ENCODE measurements around the gene SPNS2. TPM values are rescaled to one million over a fixed set of nuclear protein-coding genes. Genes with fewer than 3 reads are reported as not detected.

SPNS2 gene
- polyA plus RNA-seq, 1 donor (not counting 4 experiments of a cell fraction or from before 2014, with no cell fraction given), result 0.10 TPM

GRCh38 chr17:4549781-4550533 lies 51.3 kb downstream of the SPNS2 start:
- no peak overlapping the region for H3K27ac ChIP-seq (ENCODE audit: control insufficient read depth, insufficient read depth, low read length)
- H2AFZ ChIP-seq (ENCODE audit: control insufficient read depth, low read length), result no peak overlapping the region
- H3K9me3 ChIP-seq (ENCODE audit: control insufficient read depth, low read depth, low read length), result no peaks in the 10 kb centered on the region
- peaks cover 7% of the 10 kb centered on the region for H4K20me1 ChIP-seq (ENCODE audit: control insufficient read depth, extremely low read depth, insufficient read depth, low read length)
- DNase-seq (ENCODE audit: low read depth, low spot score), result no peak
- no peaks in the 10 kb centered on the region for H3K27me3 ChIP-seq (ENCODE audit: control insufficient read depth, extremely low read depth, insufficient read depth, low read length)
- H3K4me3 ChIP-seq (ENCODE audit: control insufficient read depth in 2 of 3, extremely low read depth in 1 of 3, insufficient read depth in 2 of 3, low read depth in 1 of 3, low read length in 3 of 3), result no peak overlapping the region
- dilution Hi-C loops (cut with MboI; ENCODE audit: extremely low pct_ligation_motif_present, low sequenced_read_pairs), result no loop called here
- no peak overlapping the region for H3K9ac ChIP-seq (ENCODE audit: control insufficient read depth, extremely low read depth, insufficient read depth, low read length)
- peaks cover 29% of the 10 kb centered on the region for H3K79me2 ChIP-seq (ENCODE audit: control insufficient read depth, insufficient read depth, low read length)
- H3K9me1 ChIP-seq (ENCODE audit: control insufficient read depth, extremely low read depth, insufficient read depth, low read length), result no peaks in the 10 kb centered on the region
- H3K4me1 ChIP-seq (ENCODE audit: control insufficient read depth, extremely low read depth, insufficient read depth, low read length), result peaks cover 12% of the 10 kb centered on the region
- H3K4me2 ChIP-seq (ENCODE audit: control insufficient read depth, extremely low read depth, insufficient read depth, low read depth, low read length), result no peak overlapping the region
- peaks cover 58 to 60% of the 10 kb centered on the region in 2 experiments for H3K36me3 ChIP-seq (ENCODE audit: control insufficient read depth in 2 of 2, extremely low read depth in 1 of 2, insufficient read depth in 2 of 2, low read length in 2 of 2)
- FAIRE-seq, result no peak
- no peak for TF ChIP-seq EZH2 (IDR thresholded peaks at IDR 0.05; ENCODE audit: low read length)
- no peak for TF ChIP-seq CTCF (optimal IDR thresholded peaks at IDR 0.05 in 1 of 3, IDR thresholded peaks at IDR 0.05 in 1 of 3, conservative IDR thresholded peaks at IDR 0.05 in 1 of 3; ENCODE audit: extremely low read depth in 1 of 3, insufficient read depth in 2 of 3, low read length in 3 of 3)

GRCh38 chr17:4550534-4551039 lies 51.9 kb downstream of the SPNS2 start:
- Histone ChIP-seq H3K9me1 (ENCODE audit: control insufficient read depth, extremely low read depth, insufficient read depth, low read length) (no peaks in the 10 kb centered on the region), H3K9me3 (ENCODE audit: control insufficient read depth, low read depth, low read length) (no peaks in the 10 kb centered on the region), H3K79me2 (ENCODE audit: control insufficient read depth, insufficient read depth, low read length) (peaks cover 32% of the 10 kb centered on the region), H2AFZ (ENCODE audit: control insufficient read depth, low read length) (no peak overlapping the region), H3K4me2 (ENCODE audit: control insufficient read depth, extremely low read depth, insufficient read depth, low read depth, low read length) (no peak overlapping the region), H3K9ac (ENCODE audit: control insufficient read depth, extremely low read depth, insufficient read depth, low read length) (no peak overlapping the region), H3K27me3 (ENCODE audit: control insufficient read depth, extremely low read depth, insufficient read depth, low read length) (no peaks in the 10 kb centered on the region), H3K36me3 (ENCODE audit: control insufficient read depth in 2 of 2, extremely low read depth in 1 of 2, insufficient read depth in 2 of 2, low read length in 2 of 2) (peaks cover 54 to 57% of the 10 kb centered on the region in 2 experiments), H3K27ac (ENCODE audit: control insufficient read depth, insufficient read depth, low read length) (no peak overlapping the region), H4K20me1 (ENCODE audit: control insufficient read depth, extremely low read depth, insufficient read depth, low read length) (peaks cover 7% of the 10 kb centered on the region), H3K4me3 (ENCODE audit: control insufficient read depth in 2 of 3, extremely low read depth in 1 of 3, insufficient read depth in 2 of 3, low read depth in 1 of 3, low read length in 3 of 3) (no peak overlapping the region), H3K4me1 (ENCODE audit: control insufficient read depth, extremely low read depth, insufficient read depth, low read length) (peaks cover 12% of the 10 kb centered on the region)
- dilution Hi-C loops (cut with MboI; ENCODE audit: extremely low pct_ligation_motif_present, low sequenced_read_pairs), result no loop called here
- no peak for DNase-seq (ENCODE audit: low read depth, low spot score)
- FAIRE-seq, result no peak
- TF ChIP-seq CTCF (optimal IDR thresholded peaks at IDR 0.05 in 1 of 3, IDR thresholded peaks at IDR 0.05 in 1 of 3, conservative IDR thresholded peaks at IDR 0.05 in 1 of 3; ENCODE audit: extremely low read depth in 1 of 3, insufficient read depth in 2 of 3, low read length in 3 of 3) (no peak), EZH2 (IDR thresholded peaks at IDR 0.05; ENCODE audit: low read length) (no peak)
